Measurements from ENCODE around the gene RSBN1L.
"Not testable (repeated sequence)": the region's sequence is repeated elsewhere in the genome, so short reads cannot be mapped to it uniquely, and the experiment has no call there.

Gene RSBN1L

DNA sequence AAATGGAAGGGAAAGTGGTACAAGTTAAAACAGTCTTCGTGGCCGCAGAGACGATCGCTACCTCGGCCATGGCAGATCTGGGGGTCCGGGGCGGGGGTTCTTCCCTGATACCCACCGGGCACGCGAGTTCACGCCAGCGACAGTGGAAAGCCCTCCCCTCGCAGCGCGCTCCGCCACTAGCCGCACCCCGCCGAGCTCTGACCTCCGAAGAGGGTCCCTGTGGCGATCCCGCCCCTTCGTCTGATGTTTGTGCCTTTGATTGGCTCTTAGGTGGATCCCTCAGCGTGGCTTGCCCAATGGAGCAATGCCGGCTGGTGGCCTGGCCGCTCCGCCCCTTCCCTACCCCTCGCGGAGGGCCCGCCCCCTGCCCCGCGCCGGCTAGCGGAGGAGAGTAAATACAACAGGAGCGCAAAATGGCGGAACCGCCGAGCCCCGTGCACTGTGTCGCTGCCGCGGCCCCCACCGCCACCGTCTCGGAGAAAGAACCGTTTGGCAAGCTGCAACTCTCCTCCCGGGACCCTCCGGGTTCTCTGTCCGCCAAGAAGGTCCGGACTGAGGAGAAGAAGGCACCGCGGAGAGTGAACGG is at the start of gene RSBN1L:
Gene RSBN1L, plus strand, starts transcription at position 403 of the 586 bp plus-strand sequence. Its CDS starts 11 bp downstream, at position 414.
- DNase-seq: peak; percentile 91 to 98 (median 95)

DNA sequence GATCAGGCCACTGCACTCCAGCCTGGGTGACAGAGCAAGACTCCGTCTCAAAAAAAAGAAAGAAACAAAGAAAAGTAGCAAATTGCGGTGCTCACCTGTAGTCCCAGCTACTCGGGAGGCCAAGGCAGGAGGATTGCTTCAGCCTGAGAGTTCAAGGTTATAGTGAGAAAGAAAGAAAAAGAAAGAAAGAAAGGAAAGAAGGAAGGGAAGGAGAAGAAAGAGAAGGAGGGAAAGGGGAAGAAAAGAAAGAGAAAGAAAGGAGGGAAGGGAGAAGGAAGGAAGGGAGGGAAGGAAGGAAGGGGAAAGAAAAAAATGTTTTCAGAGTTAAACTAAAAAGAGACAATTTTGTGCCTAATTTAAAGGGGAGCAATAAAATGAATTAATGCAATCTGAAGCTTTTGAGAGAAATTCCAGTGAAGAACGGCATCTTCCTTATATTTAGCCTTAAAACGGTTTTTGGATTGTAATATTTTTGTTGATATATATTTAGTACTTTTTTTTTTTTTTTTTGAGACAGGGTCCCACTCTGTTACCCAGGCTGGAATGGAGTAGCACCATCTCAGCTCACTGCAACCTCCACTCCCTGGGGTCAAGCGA is 47.4 kb upstream of the RSBN1L start:
- no peak for DNase-seq

DNA sequence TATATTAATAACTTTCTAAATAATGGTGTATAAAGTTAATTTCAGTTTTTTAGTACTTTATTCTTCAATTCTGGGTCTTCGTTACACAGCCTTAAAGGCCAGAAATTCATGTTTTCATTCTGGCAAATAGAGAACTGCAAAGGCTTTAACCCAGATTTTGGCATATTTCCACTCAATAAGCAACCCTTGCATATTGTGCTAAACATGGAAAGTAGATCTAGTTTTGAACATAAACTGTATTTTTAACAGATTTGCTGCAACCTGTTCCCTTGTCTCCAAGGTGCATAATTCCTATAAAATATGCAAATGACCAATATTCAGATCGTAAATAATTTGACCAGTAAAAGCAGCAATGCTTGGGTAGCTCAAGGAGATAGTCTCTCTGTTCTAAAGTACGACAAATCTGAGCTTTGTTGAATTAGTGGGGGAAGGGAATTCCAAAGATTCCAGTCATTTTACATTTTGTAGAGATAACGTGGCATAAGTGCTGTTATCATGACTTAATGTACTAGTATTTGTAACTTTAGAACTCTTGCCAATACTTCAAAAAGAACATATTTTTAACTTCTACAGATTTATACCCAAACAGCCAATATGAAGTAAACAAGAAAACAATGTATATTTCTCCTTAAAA is 46.4 kb upstream of the RSBN1L start:
- no peak for DNase-seq

DNA sequence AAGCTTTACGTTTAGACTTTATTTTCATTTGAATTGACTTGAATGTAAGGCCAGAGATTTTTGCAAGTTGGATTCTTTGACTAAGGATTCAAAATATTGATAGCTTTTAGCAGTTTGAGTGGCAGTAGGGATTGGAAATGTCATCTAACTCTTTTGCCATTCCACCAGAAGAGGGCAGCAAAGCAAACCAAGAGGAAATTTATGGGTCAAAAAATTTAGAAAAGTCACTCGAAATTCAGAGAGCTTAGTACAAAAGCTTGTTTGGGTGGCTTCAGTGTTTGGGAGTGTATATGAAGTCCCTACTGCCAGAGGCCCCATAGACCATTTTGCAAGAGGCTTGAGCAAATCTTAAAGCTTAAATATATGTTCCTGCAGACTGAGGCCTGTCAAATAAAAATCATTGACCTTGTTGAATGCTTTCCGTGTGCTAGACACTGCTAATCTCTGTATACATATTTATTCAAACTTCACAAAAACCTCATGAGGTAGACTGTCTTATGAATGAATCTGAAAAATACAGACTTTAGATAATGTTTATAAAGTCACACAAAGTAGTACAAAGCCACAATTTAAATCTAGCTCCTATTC is 44.6 kb upstream of the RSBN1L start:
- no peak for DNase-seq

DNA sequence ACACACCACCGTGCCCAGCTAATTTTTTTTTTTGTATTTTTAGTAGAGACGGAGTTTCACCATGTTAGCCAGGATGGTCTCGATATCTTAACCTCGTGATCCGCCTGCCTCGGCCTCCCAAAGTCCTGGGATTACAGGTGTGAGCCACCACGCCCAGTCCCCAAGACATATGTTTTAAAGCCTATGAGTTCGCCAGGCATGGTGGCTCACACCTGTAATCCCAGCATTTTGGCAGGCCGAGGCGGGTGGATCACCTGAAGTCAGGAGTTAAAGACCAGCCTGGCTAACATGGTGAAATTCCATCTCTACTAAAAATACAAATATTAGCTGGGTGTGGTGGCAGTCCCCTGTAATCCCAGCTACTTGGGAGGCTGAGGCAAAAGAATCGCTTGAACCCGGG is 43.4 kb upstream of the RSBN1L start:
- not testable (repeated sequence) for DNase-seq

DNA sequence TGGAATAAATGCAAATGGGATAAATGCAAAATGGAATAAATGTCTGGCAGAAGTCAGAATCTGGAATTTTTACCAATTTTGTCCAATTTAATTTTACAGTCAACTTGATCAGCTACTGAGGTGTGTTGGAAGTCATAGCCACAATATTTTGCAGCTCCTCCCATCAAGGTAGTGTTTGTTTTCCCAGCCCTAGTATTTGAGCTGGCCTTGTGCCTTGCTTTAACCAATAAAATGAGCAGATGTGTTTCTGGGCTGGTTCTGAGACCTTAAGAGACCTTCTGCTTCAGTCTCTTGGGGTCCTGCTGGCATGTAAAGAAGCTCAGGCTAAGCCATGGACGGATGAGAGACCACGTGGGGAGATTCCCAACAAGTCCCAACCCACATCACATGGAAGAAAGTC is 42.7 kb upstream of the RSBN1L start:
- DNase-seq: no peak

DNA sequence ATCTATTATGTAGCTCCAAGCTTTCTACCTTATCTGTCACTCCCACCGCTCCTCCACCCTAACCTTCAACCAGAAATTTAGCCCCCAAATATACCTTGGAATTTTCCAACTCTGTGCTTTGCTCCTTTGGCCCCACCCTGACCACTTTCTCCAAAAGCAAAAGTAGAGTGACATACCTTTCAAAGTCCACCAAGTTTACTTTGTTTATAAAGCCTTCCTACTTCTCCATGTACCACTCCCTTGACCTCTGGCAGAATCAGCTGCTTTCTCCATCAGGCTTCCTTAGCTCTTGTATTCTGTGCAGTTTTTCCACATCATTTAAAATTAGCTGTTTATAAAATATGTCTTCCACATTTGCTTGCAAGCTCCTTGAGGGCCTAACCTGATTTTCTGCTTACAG is 40.9 kb upstream of the RSBN1L start:
- DNase-seq: no peak

DNA sequence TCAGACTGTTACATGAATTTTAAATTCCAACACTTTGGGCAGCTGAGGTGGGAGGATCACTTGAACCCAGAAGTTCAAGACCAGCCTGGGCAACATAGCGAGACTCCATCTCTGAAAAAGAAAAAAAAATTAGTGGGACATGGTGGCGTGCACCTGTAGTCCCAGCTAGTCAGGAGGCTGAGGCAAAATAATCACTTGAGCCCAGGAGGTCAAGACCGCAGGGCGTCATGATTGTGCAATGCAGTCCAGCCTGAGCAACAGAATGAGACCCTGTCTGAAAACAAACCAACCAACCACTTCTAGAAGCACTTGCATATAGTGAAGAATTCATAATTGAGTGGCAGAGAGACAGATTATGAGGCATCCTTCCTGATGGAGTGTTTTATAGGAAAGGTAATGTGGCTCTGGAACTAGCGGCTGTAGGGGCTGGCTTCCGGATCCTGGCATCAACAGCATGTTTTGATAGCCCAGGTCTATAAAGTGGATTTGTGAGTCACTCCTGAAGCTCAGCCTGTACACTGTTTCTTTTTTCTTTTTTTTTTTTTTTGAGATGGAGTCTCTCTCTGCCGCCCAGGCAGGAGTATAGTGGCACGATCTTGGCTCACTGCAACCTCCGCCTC is 40.3 kb upstream of the RSBN1L start:
- no peak for DNase-seq

DNA sequence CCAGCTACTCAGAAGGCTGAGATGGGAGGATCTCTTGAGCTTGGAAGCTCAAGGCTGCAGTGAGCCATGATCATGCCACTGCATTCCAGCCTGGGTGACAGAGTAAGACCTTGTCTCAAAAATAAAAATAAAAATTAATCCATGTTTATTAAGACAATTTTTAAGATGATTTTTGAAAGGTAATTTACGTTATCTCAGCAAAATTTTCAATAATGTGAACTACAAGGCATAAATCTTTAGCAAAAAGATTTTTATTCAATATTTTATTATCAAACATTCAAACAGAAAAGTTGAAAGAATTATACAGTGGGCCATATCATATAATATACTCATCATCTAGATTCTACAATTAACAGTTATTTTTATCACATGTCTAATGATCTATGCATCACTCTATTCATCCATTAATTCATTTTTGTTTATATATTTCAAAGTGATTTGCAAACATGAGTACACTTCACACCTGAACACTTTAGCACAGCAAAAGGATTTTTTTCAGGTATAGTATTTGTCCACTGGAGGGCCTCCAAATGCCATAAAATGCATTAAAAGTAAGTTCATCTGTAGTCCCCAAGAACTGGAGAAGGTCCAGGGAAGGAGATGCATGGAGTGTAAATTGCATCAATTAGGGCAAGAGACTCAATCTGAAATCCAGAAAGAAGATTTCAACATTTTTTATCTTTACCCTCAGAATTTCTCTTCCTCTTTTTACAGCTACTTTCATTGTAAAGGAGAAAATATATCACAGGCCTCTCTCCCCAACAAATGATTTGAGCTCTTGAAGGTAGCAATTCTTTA is 38.6 kb upstream of the RSBN1L start:
- DNase-seq: no peak

DNA sequence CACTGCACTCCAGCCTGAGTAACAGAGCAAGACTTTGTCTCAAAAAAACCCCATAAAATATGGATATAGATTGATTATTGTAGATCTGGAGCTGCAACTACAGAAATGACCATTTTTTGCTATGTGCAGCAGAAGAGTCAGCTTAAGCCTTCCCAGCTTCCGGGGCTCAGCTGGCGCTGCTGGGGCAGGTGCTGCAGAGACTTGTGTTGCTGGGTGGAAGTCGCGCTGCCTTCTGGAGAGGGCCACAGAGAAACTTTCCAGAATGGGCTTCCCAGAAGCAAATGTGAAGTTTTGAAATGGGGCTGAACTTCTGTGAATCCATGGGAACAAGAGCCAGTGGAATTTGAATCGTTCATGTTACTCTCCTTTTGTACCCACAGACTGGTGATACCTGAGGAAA is 37.3 kb upstream of the RSBN1L start:
- DNase-seq: no peak

DNA sequence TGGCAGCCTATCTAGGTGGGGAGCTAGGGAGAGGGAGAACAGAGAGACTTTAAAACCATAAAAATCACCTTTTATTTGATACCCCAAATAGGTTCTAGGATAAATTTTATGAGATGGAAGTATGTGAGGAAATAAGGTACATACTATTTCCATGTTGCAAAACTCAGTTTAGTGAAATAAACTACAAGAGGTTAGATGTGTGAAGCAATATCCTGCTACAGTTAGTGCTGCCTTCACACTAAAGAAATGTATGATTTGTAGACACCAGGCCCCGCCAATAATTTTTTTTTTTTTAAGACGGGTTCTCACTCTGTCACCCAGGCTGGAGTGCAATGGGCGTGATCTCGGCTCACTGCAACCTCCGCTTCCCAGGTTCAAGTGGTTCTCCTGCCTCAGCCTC is 34.4 kb upstream of the RSBN1L start:
- no peak for DNase-seq

DNA sequence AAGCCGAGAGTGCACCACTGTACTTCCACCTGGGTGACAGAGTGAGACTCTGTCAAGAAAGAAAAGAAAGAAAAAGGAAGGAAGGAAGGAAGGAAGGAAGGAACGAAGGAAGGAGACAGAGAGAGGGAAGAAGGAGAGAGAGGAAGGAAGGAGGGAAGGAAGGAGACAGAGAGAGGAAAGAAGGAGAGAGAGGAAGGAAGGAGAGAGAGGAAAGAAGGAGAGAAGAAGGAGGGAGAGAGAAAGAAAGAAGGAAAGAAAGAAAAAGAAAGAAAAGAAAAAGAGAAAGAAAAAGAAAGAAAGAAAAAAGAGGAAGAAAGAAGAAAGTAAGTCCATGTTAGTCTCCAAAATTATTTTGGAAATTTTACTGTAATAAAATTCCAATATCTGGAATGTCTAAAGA is 33.4 kb upstream of the RSBN1L start:
- DNase-seq: no peak

DNA sequence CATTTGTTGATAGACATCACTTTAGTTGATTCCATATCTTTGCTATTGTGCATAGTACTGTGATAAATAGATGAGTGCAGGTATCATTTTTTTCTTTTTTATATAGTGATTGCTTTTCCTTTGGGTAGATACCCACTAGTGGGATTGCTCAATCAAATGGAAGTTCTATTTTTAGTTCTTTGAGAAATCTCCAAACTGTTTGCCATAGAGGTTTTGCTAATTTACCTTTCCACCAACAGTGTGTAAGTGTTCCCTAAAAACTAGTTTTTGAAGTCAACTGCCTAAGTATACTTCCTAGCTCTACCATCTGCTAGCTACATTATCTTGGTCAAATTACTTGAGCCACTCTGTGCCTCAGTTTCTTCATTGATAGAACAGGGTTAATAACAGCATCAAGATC is 31.5 kb upstream of the RSBN1L start:
- DNase-seq: no peak

DNA sequence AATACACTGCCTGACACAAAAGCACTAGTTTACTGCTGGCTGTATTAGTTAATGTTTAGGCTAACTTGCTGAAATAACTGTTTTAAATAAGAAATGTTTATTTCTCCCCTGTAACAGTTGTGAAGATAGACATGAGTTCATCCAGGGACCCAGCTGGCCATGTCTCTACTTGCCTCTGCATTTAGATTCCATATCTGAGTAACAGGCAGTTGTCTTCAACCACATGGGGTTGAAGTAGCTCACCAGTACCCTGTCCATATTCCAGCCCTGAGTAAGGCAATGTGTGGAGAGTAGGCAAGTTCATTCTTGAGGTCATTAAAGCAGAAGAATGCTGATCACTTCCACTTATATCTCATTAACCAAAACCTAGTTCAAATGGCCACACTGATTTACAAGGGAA is 31.1 kb upstream of the RSBN1L start:
- no peak for DNase-seq

DNA sequence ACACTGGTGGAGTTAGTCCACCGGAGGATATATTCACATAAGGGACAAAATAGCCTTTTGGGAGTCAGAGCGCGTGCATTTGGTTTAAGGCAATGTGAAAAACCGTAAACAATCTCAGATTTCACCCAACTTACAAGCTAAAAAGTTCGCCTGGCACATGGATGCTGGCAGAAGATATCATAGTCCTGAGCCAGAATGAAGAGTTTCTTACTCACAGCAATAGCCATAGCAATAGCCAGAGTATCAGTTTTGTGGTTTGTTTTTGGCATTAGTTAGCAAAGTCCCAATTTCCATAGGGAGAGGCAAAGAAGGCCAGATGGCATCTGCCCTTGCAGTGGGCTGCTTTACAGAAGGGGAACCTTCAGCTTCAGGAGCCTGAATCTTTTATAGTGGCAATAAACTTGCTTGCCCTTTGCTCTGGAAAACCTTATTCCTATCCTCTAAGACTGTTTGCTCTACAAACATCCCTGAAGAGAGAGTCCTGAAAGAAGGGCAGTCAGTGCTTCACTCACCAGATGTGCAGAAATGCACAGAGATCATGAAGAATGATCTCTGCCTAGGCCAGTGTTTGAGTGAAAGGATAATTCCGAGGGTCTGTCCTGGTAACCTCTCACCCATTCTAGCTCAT is 28.7 kb upstream of the RSBN1L start:
- DNase-seq: no peak

DNA sequence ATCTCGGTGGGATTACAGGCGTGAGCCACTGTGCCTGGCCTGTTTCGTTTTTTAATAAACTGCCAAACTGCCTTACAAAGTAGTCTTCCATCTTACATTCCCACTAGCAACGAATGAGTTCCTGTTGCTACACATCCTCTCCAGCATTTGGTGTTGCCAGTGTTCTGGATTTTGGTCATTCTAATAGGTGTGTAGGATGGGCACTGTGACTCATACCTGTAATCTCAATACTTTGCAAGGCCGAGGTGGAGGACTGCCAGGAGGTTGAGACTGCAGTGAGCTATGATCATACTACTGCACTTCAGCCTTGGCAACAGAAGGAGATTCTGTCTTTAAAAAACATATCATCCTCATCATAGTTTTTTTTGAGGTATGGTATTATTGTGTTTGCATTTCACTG is 21.4 kb upstream of the RSBN1L start:
- DNase-seq: no peak

DNA sequence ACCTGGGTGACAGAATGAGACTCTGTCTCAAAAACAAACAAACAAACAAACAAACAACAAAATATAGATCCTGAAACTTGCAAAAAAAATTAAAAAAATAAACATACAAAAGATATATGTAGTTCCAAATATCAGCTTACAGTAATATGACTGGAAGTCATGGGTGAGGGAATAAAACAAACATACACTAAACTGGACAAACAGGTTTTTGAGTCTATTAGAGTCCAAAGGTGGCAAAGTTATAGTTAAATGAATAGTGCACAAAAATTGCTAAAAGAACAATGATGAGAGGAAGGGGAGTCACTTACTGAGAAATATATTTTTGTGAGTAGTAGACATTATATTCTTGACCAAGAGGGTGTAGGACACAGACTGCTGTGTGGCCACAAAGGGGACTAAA is 16.7 kb upstream of the RSBN1L start:
- no peak for DNase-seq

DNA sequence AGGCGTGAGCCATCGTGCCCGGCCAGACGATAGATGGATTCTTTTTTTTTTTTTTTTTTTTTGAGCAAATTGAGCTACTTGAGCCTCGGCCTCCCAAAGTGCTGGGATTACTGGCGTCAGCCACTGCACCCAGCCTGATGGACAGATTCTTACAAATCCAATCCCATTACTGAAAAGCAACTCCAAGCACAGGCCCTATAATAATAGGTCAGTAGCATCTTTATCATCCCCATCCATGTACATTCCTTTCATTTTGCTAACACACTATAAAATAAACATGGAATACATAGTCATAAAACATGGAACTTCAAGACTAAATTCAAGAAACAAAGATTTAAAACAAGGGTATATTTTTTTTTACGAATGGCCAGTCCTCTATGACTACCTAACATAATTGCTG is 16.0 kb upstream of the RSBN1L start:
- DNase-seq: no peak

DNA sequence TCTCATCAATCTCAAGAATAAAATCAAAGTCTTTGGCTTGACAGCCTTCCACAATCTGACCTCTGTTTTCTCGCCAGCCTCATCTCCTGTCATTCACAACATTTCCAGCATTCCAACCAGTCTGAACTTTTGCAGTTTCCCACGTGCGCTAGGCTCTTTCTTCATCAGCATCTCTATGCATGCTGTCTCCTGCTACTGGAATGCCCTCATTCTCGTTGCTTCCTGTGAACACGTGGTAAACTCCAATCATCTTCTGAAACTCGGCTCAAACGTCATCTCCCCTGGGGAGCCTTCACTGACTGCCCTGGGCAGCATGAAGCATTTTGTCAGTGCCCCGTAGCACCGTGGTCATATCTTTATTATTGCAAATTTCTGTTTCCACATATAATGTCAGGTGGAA is 12.2 kb upstream of the RSBN1L start:
- no peak for DNase-seq

DNA sequence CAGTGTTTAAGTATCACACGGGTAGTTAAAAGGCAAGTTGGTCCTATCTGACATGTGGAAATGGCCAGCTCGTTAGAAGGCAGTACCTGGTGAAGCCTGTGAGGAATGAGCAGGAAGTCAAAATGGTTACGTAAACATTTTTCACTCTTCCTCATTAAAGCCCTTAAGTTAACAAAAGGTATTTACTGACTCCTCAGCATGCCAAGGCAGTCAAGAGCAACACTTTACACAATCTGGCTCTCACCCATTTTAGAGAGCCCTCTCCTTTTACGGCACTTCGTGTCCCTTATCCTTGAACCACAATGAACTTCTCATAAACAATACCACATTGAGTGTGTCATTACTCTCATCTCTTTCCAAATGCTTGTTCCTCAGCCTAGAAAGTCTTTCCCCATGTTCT is 11.0 kb upstream of the RSBN1L start:
- DNase-seq: no peak

DNA sequence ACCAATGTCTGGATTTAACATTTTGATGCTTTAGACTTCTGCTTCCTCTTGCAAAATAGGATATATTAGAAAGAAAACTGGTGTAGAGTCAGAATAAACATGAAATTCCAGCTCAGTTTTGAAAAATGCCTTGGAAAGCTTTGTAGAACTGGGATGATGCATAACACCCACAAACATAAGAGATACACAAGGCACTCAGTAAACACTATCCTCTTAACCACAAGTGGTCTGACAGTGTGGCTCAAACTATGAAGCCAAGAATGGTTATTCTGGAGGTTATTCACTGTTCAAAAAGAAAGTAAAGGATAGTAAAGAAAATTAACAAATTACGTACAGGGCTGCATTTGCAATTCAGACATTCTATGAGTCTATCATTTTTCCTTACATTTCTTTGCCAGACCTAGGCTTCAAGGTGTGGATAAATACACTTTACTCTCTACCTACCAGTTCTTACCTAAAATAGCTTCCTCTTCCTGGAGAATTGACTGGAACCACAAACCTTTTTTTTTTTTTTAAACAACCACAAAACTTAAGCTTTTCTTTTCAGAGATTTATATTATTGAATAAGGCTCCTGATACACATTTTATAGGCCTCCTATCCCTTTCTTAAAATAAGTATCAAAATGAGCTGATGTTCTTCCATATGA is 9.0 kb upstream of the RSBN1L start:
- no peak for DNase-seq

DNA sequence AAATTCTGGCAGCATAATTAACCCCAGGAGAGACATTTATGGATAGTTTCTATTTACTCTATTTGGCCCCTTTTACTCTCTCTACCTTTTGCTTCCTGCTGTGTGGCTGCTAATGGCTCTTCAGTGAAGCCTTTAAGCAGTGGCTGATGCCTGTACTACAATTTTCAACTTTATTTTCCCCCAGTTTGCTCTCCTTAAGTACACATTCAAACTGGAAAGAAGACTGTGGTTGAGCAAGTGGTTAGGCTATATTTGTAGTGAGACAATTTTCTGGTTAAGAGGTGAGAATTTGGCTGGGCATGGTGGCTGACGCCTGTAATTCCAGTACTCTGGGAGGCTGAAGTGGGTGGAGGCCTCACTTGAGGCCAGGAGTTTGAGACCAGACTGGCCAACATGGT is 8.5 kb upstream of the RSBN1L start:
- DNase-seq: no peak

Data from activated naive CD4-positive, alpha-beta T cell (primary cell).